Neural cell (in vitro differentiated cells): ENCODE data around the gene PPP1R14B.

Experiments used
- EP300 ChIP-seq: fragments of 450-650 bp; conservative IDR thresholded peaks from 2 replicates; pipeline ENCODE4 v1.6.1; 2014; ENCODE audit warnings: antibody characterized with exemption, mild to moderate bottlenecking, moderate library complexity; ENCODE audit not compliant: poor library complexity, severe bottlenecking
- RAD21 ChIP-seq: fragments of 450-650 bp; conservative IDR thresholded peaks from 2 replicates; pipeline ENCODE4 v1.6.1; 2014; ENCODE audit warnings: antibody characterized with exemption, mild to moderate bottlenecking, moderate library complexity
- TAF1 ChIP-seq: IDR thresholded peaks from 2 replicates; pipeline ENCODE4 v1.6.1; 2012; ENCODE audit warnings: low read depth
- TF ChIP-seq, protein P1 (sequence below): IDR thresholded peaks from 2 replicates; pipeline ENCODE4 v1.6.1; 2012; ENCODE audit warnings: borderline replicate concordance
- TF ChIP-seq, protein P2 (sequence below): fragments of 450-650 bp; IDR thresholded peaks from 2 replicates; pipeline ENCODE4 v1.5.1; 2014; ENCODE audit warnings: antibody characterized with exemption, mild to moderate bottlenecking, moderate library complexity; ENCODE audit not compliant: poor library complexity, severe bottlenecking

DNA sequence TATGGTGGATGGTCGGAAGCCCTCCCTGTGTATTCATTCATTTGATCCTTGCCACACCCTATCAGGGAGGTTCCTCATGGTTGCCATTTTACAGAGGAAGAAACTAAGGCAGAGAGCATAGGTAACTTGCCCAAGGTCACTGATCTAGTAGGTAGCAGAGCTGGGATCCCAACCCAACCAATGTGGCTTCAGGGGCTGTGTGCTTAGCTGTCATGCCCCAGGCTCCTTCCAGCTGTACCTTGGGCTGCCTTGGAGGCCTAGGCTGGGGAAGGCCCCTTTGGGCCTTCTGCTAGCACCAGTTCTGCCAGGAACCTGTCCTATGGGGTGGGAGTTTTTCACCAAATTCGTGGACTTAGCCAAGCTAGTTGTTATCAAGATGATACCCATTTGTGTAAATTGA is 29.1 kb upstream of the PPP1R14B start:
- TF ChIP-seq, protein P1, sequence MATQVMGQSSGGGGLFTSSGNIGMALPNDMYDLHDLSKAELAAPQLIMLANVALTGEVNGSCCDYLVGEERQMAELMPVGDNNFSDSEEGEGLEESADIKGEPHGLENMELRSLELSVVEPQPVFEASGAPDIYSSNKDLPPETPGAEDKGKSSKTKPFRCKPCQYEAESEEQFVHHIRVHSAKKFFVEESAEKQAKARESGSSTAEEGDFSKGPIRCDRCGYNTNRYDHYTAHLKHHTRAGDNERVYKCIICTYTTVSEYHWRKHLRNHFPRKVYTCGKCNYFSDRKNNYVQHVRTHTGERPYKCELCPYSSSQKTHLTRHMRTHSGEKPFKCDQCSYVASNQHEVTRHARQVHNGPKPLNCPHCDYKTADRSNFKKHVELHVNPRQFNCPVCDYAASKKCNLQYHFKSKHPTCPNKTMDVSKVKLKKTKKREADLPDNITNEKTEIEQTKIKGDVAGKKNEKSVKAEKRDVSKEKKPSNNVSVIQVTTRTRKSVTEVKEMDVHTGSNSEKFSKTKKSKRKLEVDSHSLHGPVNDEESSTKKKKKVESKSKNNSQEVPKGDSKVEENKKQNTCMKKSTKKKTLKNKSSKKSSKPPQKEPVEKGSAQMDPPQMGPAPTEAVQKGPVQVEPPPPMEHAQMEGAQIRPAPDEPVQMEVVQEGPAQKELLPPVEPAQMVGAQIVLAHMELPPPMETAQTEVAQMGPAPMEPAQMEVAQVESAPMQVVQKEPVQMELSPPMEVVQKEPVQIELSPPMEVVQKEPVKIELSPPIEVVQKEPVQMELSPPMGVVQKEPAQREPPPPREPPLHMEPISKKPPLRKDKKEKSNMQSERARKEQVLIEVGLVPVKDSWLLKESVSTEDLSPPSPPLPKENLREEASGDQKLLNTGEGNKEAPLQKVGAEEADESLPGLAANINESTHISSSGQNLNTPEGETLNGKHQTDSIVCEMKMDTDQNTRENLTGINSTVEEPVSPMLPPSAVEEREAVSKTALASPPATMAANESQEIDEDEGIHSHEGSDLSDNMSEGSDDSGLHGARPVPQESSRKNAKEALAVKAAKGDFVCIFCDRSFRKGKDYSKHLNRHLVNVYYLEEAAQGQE: no peak
- TF ChIP-seq TAF1: no peak
- TF ChIP-seq, protein P2, sequence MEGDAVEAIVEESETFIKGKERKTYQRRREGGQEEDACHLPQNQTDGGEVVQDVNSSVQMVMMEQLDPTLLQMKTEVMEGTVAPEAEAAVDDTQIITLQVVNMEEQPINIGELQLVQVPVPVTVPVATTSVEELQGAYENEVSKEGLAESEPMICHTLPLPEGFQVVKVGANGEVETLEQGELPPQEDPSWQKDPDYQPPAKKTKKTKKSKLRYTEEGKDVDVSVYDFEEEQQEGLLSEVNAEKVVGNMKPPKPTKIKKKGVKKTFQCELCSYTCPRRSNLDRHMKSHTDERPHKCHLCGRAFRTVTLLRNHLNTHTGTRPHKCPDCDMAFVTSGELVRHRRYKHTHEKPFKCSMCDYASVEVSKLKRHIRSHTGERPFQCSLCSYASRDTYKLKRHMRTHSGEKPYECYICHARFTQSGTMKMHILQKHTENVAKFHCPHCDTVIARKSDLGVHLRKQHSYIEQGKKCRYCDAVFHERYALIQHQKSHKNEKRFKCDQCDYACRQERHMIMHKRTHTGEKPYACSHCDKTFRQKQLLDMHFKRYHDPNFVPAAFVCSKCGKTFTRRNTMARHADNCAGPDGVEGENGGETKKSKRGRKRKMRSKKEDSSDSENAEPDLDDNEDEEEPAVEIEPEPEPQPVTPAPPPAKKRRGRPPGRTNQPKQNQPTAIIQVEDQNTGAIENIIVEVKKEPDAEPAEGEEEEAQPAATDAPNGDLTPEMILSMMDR: no peak
- TF ChIP-seq EP300: no peak
- no peak for TF ChIP-seq RAD21
